C4-2B (cell line): ENCODE measurements around the gene EFNA5.

Source experiments
- CTCF ChIP-seq: fragments of 450-650 bp; conservative IDR thresholded peaks from 2 replicates; pipeline ENCODE4 v1.5.1; 2017; ENCODE audit warnings: mild to moderate bottlenecking
- ZFX ChIP-seq: fragments of 450-650 bp; IDR thresholded peaks from 2 replicates; pipeline ENCODE4 v1.6.1; 2017

- TF ChIP-seq CTCF (no peak), ZFX (no peak)
Measured at GRCh38 chr5:107500840-107501239, 169.9 kb downstream of the EFNA5 start.
